ENCODE measurements around the gene DDX46.

DDX46 gene

GRCh38 chr5:134874831-134875655 lies 116.5 kb downstream of the DDX46 start:
- TF ChIP-seq MAX (IDR thresholded peaks at IDR 0.05) (no peak), ZBTB7A (IDR thresholded peaks at IDR 0.05; ENCODE audit: low read depth) (peak; percentile 5; the same call in 1 of the 2 replicates), RAD21 (IDR thresholded peaks at IDR 0.05; ENCODE audit: low read depth) (no peak)

- no peak for TF ChIP-seq NFIC (IDR thresholded peaks at IDR 0.05)
- TF ChIP-seq TEAD4 (IDR thresholded peaks at IDR 0.05): no peak
- no peak for TF ChIP-seq YY1 (IDR thresholded peaks at IDR 0.05; ENCODE audit: low read depth)
- no peak for TF ChIP-seq ZBTB7A (IDR thresholded peaks at IDR 0.05; ENCODE audit: low read depth)
Observed at GRCh38 chr5:134877159-134877558, 118.6 kb downstream of the DDX46 start.

- TF ChIP-seq TAF1 (IDR thresholded peaks at IDR 0.05; ENCODE audit: low read depth) (no peak), EP300 (IDR thresholded peaks at IDR 0.05; ENCODE audit: borderline replicate concordance) (no peak), YY1 (IDR thresholded peaks at IDR 0.05; ENCODE audit: low read depth) (no peak), TCF12 (IDR thresholded peaks at IDR 0.05; ENCODE audit: low read depth) (no peak), CEBPB (IDR thresholded peaks at IDR 0.05) (no peak), REST (IDR thresholded peaks at IDR 0.05; ENCODE audit: low read depth) (no peak), MAX (IDR thresholded peaks at IDR 0.05) (no peak), TEAD4 (IDR thresholded peaks at IDR 0.05) (no peak), CREB1 (IDR thresholded peaks at IDR 0.05; ENCODE audit: low read depth) (no peak)
Observed at GRCh38 chr5:134878403-134878802, 119.8 kb downstream of the DDX46 start.

- TF ChIP-seq CEBPB (IDR thresholded peaks at IDR 0.05) (no peak), FOXM1 (IDR thresholded peaks at IDR 0.05; ENCODE audit: borderline replicate concordance, low read depth) (no peak), RAD21 (IDR thresholded peaks at IDR 0.05; ENCODE audit: low read depth) (no peak)
Observed at GRCh38 chr5:134879456-134879855, 120.9 kb downstream of the DDX46 start.
